Measurements from ENCODE around the gene ARRB1. TPM values are rescaled to one million over a fixed set of nuclear protein-coding genes. Genes with fewer than 3 reads are reported as not detected.
A peak's percentile ranks its signal among the peaks of the same experiment; 100 is the strongest.

The ARRB1 gene
- total and polyA plus RNA-seq, 2 donors from 2014 or later: 17.6 to 53.8 TPM

DNA sequence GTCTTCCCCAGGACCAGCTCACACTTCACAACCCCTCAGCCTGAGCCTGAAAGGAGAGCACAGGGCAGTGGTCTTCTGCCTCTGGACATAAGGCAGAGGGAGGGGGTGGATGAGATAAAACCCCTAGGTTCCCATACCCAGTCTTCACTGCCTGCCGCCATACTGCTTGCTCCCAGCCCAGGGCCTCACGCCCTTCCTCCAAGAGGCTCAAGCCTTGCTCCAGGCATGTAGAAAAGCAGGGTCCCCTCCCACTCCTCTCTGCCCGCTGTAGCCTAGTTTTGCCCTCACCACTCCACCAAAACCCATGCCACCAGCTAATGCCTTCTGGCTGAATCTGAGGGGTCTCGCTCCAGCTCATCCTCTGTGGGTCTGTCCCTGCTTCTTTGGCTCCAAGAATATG, 5.2 kb downstream of the ARRB1 start:
- H3K27me3 ChIP-seq (ENCODE audit: control insufficient read depth, insufficient read depth, low read length): no peaks in the 10 kb centered on the region
- no peak overlapping the region for H3K9ac ChIP-seq (ENCODE audit: low read length in 3 of 3)
- FAIRE-seq (no peak), DNase-seq (peak in 1 of 5 donors; percentile 52)
- H3K27ac ChIP-seq (ENCODE audit: low read depth in 2 of 2, low read length in 2 of 2): no peak overlapping the region
- intact Hi-C loops (cut with DNase I): no loop called here
- H3K4me1 ChIP-seq (ENCODE audit: control insufficient read depth in 2 of 3, insufficient read depth in 2 of 3, low read depth in 1 of 3, low read length in 3 of 3): peaks cover 11 to 75% (median 28%) of the 10 kb centered on the region in 3 donors
- H3K36me3 ChIP-seq (ENCODE audit: control insufficient read depth in 2 of 3, insufficient read depth in 3 of 3, low read length in 3 of 3): no peaks in the 10 kb centered on the region
- TF ChIP-seq, protein P1, sequence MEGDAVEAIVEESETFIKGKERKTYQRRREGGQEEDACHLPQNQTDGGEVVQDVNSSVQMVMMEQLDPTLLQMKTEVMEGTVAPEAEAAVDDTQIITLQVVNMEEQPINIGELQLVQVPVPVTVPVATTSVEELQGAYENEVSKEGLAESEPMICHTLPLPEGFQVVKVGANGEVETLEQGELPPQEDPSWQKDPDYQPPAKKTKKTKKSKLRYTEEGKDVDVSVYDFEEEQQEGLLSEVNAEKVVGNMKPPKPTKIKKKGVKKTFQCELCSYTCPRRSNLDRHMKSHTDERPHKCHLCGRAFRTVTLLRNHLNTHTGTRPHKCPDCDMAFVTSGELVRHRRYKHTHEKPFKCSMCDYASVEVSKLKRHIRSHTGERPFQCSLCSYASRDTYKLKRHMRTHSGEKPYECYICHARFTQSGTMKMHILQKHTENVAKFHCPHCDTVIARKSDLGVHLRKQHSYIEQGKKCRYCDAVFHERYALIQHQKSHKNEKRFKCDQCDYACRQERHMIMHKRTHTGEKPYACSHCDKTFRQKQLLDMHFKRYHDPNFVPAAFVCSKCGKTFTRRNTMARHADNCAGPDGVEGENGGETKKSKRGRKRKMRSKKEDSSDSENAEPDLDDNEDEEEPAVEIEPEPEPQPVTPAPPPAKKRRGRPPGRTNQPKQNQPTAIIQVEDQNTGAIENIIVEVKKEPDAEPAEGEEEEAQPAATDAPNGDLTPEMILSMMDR (IDR thresholded peaks at IDR 0.05; ENCODE audit: borderline replicate concordance, extremely low read depth, insufficient read depth): no peak
- H3K4me3 ChIP-seq (ENCODE audit: low read length in 3 of 3): no peak overlapping the region
- H3K9me3 ChIP-seq (ENCODE audit: control insufficient read depth in 2 of 3, insufficient read depth in 1 of 3, low read length in 3 of 3): no peaks in the 10 kb centered on the region

- Histone ChIP-seq H3K4me1 (ENCODE audit: control insufficient read depth in 2 of 3, insufficient read depth in 2 of 3, low read depth in 1 of 3, low read length in 3 of 3) (peaks cover 8 to 76% (median 28%) of the 10 kb centered on the region in 3 donors), H3K36me3 (ENCODE audit: control insufficient read depth in 2 of 3, insufficient read depth in 3 of 3, low read length in 3 of 3) (no peaks in the 10 kb centered on the region), H3K27ac (ENCODE audit: low read depth in 2 of 2, low read length in 2 of 2) (no peak overlapping the region), H3K27me3 (ENCODE audit: control insufficient read depth, insufficient read depth, low read length) (no peaks in the 10 kb centered on the region), H3K9ac (ENCODE audit: low read length in 3 of 3) (no peak overlapping the region), H3K9me3 (ENCODE audit: control insufficient read depth in 2 of 3, insufficient read depth in 1 of 3, low read length in 3 of 3) (no peaks in the 10 kb centered on the region), H3K4me3 (ENCODE audit: low read length in 3 of 3) (no peak overlapping the region)
- TF ChIP-seq, protein P1 (IDR thresholded peaks at IDR 0.05; ENCODE audit: borderline replicate concordance, extremely low read depth, insufficient read depth): no peak
- intact Hi-C loops (cut with DNase I): no loop called here
- DNase-seq (peak in 1 of 5 donors; percentile 36), FAIRE-seq (no peak)
Observed at GRCh38 chr11:75345455-75346160, 5.9 kb downstream of the ARRB1 start.

DNA sequence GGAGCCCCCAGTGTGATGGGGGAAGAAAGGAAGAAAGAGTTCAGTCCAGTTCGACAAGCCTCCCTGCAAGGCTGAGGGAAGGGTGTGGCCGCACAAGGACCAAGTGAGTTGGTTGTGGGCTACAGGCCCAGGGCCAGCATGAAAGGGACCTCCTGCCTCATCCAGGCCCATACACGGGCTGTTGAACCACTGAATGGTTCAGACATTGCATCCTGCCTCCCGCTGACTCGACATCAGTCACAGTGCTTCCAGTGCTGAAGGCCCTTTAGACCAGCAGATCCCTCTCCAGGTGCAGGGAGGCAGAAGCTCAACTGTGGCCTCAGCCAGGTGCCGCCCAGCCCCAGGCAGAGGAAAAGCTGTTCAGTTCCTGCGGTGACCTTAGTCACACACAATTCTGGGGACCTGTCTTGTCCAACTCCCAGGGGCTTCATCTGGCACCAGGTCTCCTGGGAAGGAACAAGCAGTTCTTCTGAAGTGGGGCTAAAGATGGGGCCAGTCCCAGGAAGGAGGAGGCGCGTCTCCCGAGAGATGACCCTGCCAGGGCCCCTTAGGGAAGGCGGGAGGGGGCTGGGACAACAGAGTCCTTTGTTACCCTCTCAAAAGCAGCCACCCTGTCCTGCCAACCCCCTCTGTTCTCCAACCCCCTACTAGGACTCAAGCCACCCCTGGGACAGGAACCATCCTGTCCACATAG, 6.6 kb downstream of the ARRB1 start:
- FAIRE-seq: no peak
- TF ChIP-seq, protein P1 (IDR thresholded peaks at IDR 0.05; ENCODE audit: borderline replicate concordance, extremely low read depth, insufficient read depth): no peak
- Histone ChIP-seq H3K27me3 (ENCODE audit: control insufficient read depth, insufficient read depth, low read length) (no peaks in the 10 kb centered on the region), H3K27ac (ENCODE audit: low read depth in 2 of 2, low read length in 2 of 2) (no peak overlapping the region), H3K9ac (ENCODE audit: low read length in 3 of 3) (no peak overlapping the region), H3K36me3 (ENCODE audit: control insufficient read depth in 2 of 3, insufficient read depth in 3 of 3, low read length in 3 of 3) (no peaks in the 10 kb centered on the region), H3K4me3 (ENCODE audit: low read length in 3 of 3) (no peak overlapping the region), H3K9me3 (ENCODE audit: control insufficient read depth in 2 of 3, insufficient read depth in 1 of 3, low read length in 3 of 3) (no peaks in the 10 kb centered on the region), H3K4me1 (ENCODE audit: control insufficient read depth in 2 of 3, insufficient read depth in 2 of 3, low read depth in 1 of 3, low read length in 3 of 3) (peaks cover 11 to 79% (median 34%) of the 10 kb centered on the region in 3 donors)
- intact Hi-C loops (cut with DNase I): no loop called here
- DNase-seq: no peak
